ENCODE data around the gene COL25A1. TPM values are rescaled to one million over a fixed set of nuclear protein-coding genes. Genes with fewer than 3 reads are reported as not detected.
A peak's percentile ranks its signal among the peaks of the same experiment; 100 is the strongest.

The COL25A1 gene
- total RNA-seq, 4 donors from 2014 or later: 0.14 to 1.6 (median 0.32) TPM; not detected in 1

DNA sequence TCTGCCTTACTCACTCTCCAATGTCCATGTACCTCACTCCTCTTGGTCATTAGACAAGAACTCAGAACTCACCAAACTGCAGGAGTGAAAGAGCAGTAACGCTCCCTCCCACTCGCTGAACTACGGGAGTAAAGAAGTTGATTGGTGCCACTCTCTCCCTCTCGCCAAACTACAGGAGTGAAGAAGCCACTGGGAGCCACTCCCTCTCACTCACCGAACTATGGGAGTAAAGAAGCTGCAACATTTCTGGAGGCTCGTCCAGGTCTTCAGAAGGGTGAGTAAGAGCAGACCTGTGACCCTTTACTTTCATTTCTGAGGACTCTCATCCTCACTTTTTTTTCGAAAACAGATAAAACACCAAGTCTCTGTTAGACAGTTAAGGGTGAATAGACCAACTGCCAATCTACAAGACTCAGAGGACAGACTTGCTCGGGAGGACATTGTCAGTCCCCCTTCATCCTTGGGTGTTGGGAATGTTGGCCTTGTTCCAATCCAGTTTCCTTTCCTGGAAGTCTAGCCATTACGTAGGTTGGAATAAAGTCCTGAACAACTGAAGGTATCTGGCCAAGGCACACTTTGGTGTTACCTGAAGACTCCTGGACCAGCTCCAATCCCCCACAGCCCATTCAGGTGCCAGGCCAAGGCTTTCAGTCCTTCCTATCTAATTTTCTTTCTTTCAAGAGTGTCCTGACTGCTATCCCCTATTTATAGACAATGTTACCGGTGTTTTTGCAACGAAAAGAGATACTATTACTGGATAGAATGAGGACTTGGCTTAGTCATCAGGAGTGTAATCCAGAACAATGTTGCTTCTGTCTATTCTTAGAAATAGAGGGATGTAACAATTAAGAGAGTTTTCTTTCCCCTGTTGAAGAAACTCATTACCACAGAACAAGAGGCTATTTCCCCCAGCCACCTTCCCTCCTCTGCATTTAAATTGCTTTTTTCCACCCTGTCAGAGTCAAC is 11.0 kb upstream of the COL25A1 start:
- H3K9me3 ChIP-seq: peaks cover 0 to 3% of the 10 kb centered on the region in 2 donors
- TF ChIP-seq EP300 (IDR thresholded peaks at IDR 0.05; ENCODE audit: low read depth) (no peak), POLR2AphosphoS5 (IDR thresholded peaks at IDR 0.05) (no peak), POLR2A (IDR thresholded peaks at IDR 0.05) (no peak)
- TF ChIP-seq, protein P1, sequence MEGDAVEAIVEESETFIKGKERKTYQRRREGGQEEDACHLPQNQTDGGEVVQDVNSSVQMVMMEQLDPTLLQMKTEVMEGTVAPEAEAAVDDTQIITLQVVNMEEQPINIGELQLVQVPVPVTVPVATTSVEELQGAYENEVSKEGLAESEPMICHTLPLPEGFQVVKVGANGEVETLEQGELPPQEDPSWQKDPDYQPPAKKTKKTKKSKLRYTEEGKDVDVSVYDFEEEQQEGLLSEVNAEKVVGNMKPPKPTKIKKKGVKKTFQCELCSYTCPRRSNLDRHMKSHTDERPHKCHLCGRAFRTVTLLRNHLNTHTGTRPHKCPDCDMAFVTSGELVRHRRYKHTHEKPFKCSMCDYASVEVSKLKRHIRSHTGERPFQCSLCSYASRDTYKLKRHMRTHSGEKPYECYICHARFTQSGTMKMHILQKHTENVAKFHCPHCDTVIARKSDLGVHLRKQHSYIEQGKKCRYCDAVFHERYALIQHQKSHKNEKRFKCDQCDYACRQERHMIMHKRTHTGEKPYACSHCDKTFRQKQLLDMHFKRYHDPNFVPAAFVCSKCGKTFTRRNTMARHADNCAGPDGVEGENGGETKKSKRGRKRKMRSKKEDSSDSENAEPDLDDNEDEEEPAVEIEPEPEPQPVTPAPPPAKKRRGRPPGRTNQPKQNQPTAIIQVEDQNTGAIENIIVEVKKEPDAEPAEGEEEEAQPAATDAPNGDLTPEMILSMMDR (IDR thresholded peaks at IDR 0.05): no peak
- in situ Hi-C loops (cut with MboI; ENCODE audit: low pct_ligation_motif_present in 1 of 4, low pct_unique_long_range_greater_than_20kb in 1 of 4, low sequenced_read_pairs in 3 of 4): no loop called here

DNA sequence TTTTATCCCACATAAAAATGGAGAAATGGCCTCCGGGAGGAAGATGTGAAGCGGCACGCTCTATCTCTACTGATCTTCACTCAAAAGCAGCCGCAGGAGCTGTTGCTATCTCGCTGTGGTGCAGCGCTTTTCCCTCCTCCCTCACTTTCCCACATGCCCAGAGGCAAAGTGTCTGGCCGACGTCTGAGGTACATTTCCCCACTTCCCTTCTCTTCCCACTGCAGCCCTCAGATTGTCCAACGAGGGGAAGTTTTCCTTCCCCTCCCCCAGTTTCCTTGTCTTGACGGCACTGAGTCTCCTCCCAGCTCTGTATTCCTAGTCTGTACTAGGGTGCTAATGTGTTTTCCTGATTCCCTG is 660 bp upstream of the COL25A1 start:
- TF ChIP-seq, protein P1 (IDR thresholded peaks at IDR 0.05): no peak
- no peak for TF ChIP-seq POLR2A (IDR thresholded peaks at IDR 0.05)
- no peak for TF ChIP-seq POLR2AphosphoS5 (IDR thresholded peaks at IDR 0.05)
- no peak for TF ChIP-seq EP300 (IDR thresholded peaks at IDR 0.05; ENCODE audit: low read depth)
- intact Hi-C loops (cut with DNase I; ENCODE audit: low total_unique reads): no loop called here
- no peak for DNase-seq

More for the DNA sequence above, 11.0 kb upstream of the COL25A1 start:
- Histone ChIP-seq H3K27ac (no peak overlapping the region), H3K27me3 (no peaks in the 10 kb centered on the region), H3K36me3 (no peaks in the 10 kb centered on the region), H3K4me3 (no peak overlapping the region), H3K4me1 (no peaks in the 10 kb centered on the region)
- no peak for DNase-seq
- 87 to 91% methylated on average over 10 to 11 of the region's 11 CpGs for WGBS, 2 donors (ENCODE audit: low coverage in 1 of 2)
- intact Hi-C loops (cut with DNase I; ENCODE audit: low total_unique reads): no loop called here

DNA sequence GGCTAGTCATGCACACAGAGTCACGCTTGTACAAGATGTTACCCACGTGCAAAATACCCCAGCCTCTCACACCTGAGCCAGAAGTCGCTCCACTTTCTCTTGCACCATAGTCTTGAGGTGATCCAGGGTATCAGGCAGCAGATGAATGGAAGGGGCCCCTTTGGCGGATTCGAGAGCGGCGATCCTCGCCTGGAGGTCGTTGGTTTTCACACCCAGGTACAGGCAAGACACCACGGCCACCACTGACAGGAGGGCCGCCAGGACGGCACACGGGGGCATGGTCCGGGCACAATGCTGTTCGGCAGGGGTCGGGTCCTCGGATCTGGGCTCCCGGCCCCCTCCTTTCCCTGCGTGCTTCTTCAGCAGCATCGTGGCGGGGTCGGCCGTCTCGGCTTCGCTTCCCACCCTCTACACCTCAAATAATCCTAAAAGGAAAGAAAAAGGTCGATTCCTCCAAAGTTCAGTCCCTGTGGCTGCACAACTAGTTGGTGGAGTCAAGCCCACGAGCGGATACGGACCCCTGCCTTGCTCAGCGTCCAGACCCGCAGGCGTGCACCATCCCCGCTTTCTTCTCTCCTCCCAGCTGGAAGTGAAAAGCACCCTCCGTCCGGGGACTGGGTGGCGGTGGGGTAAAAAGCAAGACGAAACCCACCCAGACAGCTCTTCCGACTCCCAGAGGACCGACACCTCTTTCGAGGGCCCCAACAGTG is 652 bp downstream of the COL25A1 start:
- Histone ChIP-seq H3K4me1 (peaks cover 4 to 18% (median 14%) of the 10 kb centered on the region in 4 donors), H3K27me3 (peaks cover 71% of the 10 kb centered on the region), H3K4me3 (peak overlapping the region; percentile 29 to 59 (median 34)), H3K27ac (no peak overlapping the region), H3K36me3 (no peaks in the 10 kb centered on the region), H3K9me3 (no peaks in the 10 kb centered on the region)
- in situ Hi-C loops (cut with MboI; ENCODE audit: low pct_ligation_motif_present in 1 of 4, low pct_unique_long_range_greater_than_20kb in 1 of 4, low sequenced_read_pairs in 3 of 4): no loop called here
- 18% methylated on average over 40 of the region's 40 CpGs; no CpG with 5 or more reads in 1 of the 2 donors for WGBS, 2 donors (ENCODE audit: low coverage in 1 of 2)
- TF ChIP-seq, protein P1 (IDR thresholded peaks at IDR 0.05): no peak
- TF ChIP-seq POLR2AphosphoS5 (IDR thresholded peaks at IDR 0.05) (no peak), POLR2A (IDR thresholded peaks at IDR 0.05) (no peak), EP300 (IDR thresholded peaks at IDR 0.05; ENCODE audit: low read depth) (no peak)
- no peak for DNase-seq
- intact Hi-C loops (cut with DNase I; ENCODE audit: low total_unique reads): no loop called here

More for the DNA sequence above, 660 bp upstream of the COL25A1 start:
- no peaks in the 10 kb centered on the region for H3K9me3 ChIP-seq
- H3K4me1 ChIP-seq: peaks cover 4 to 18% (median 14%) of the 10 kb centered on the region in 4 donors
- H3K4me3 ChIP-seq: peak overlapping the region in 3 of 4 donors; percentile 29 to 59 (median 38)
- in situ Hi-C loops (cut with MboI; ENCODE audit: low pct_ligation_motif_present in 1 of 4, low pct_unique_long_range_greater_than_20kb in 1 of 4, low sequenced_read_pairs in 3 of 4): no loop called here
- WGBS, 2 donors (ENCODE audit: low coverage in 1 of 2): 1% methylated on average over 10 of the region's 10 CpGs; no CpG with 5 or more reads in 1 of the 2 donors
- no peak overlapping the region for H3K27ac ChIP-seq
- H3K36me3 ChIP-seq: no peaks in the 10 kb centered on the region
- H3K27me3 ChIP-seq: peaks cover 64% of the 10 kb centered on the region
